ENCODE data around the gene UBE3C.

Gene UBE3C

GRCh38 chr7:157160433-157160832 is 21.7 kb downstream of the UBE3C start:
- Histone ChIP-seq H3K36me3 (peaks cover 11 to 18% (median 16%) of the 10 kb centered on the region in 3 donors), H3K4me3 (no peak overlapping the region), H3K9me3 (no peaks in the 10 kb centered on the region), H3K27ac (no peak overlapping the region), H3K27me3 (no peaks in the 10 kb centered on the region), H3K4me1 (peaks cover 0 to 5% (median 0%) of the 10 kb centered on the region in 4 donors)
- no peak for DNase-seq
- no peak for TF ChIP-seq CTCF (IDR thresholded peaks at IDR 0.05)
- intact Hi-C loops (cut with DNase I; ENCODE audit: low total_unique reads) = no loop called here

- peaks cover 50 to 66% (median 52%) of the 10 kb centered on the region in 3 donors for H3K36me3 ChIP-seq
- intact Hi-C loops (cut with DNase I; ENCODE audit: low total_unique reads) = no loop called here
- no peak for TF ChIP-seq CTCF (IDR thresholded peaks at IDR 0.05)
- no peaks in the 10 kb centered on the region for H3K4me1 ChIP-seq
- no peak overlapping the region for H3K27ac ChIP-seq
- H3K4me3 ChIP-seq = no peak overlapping the region
- no peak for DNase-seq
- no peaks in the 10 kb centered on the region for H3K27me3 ChIP-seq
- H3K9me3 ChIP-seq = peaks cover 0 to 11% (median 0%) of the 10 kb centered on the region in 3 donors
Observed at GRCh38 chr7:157165987-157166386, 27.3 kb downstream of the UBE3C start.

- Histone ChIP-seq H3K36me3 (peaks cover 56 to 88% (median 69%) of the 10 kb centered on the region in 3 donors), H3K4me3 (no peak overlapping the region), H3K27me3 (no peaks in the 10 kb centered on the region), H3K27ac (no peak overlapping the region), H3K4me1 (no peaks in the 10 kb centered on the region), H3K9me3 (peaks cover 0 to 11% (median 0%) of the 10 kb centered on the region in 3 donors)
- DNase-seq = no peak
- no peak for TF ChIP-seq CTCF (IDR thresholded peaks at IDR 0.05)
- intact Hi-C loops (cut with DNase I; ENCODE audit: low total_unique reads) = no loop called here
Observed at GRCh38 chr7:157168571-157168970, 29.8 kb downstream of the UBE3C start.

GRCh38 chr7:157176771-157177170 is 38.0 kb downstream of the UBE3C start:
- intact Hi-C loops (cut with DNase I; ENCODE audit: low total_unique reads) = no loop called here

GRCh38 chr7:157177333-157177982 is 38.7 kb downstream of the UBE3C start:
- H3K4me3 ChIP-seq = no peak overlapping the region
- no peaks in the 10 kb centered on the region for H3K9me3 ChIP-seq
- intact Hi-C loops (cut with DNase I; ENCODE audit: low total_unique reads) = no loop called here
- no peaks in the 10 kb centered on the region for H3K27me3 ChIP-seq
- no peak overlapping the region for H3K27ac ChIP-seq
- TF ChIP-seq CTCF (IDR thresholded peaks at IDR 0.05) = no peak
- H3K36me3 ChIP-seq = peaks cover 54 to 93% (median 74%) of the 10 kb centered on the region in 3 donors
- no peaks in the 10 kb centered on the region for H3K4me1 ChIP-seq
- DNase-seq = no peak

More at GRCh38 chr7:157176771-157177170, 38.0 kb downstream of the UBE3C start:
- TF ChIP-seq CTCF (IDR thresholded peaks at IDR 0.05) = no peak
- H3K36me3 ChIP-seq = peaks cover 47 to 93% (median 74%) of the 10 kb centered on the region in 3 donors
- no peak overlapping the region for H3K4me3 ChIP-seq
- no peaks in the 10 kb centered on the region for H3K9me3 ChIP-seq
- H3K27ac ChIP-seq = no peak overlapping the region
- DNase-seq = no peak
- H3K4me1 ChIP-seq = no peaks in the 10 kb centered on the region
- H3K27me3 ChIP-seq = no peaks in the 10 kb centered on the region
